Spinal cord (tissue), 10 donors: ENCODE data around the gene DNAJC1. TPM values are rescaled to one million over a fixed set of nuclear protein-coding genes. Genes with fewer than 3 reads are reported as not detected.

Source experiments
- DNase-seq, 6 donors: peaks; one replicate each; pipeline versions ENCODE4 v3.0.0 to v3.0.0-alpha.2; 2013 to 2015; ENCODE audit warnings: low spot score in 6 of 6, low read depth in 4 of 6
- H3K27ac ChIP-seq: one replicate; pipeline ENCODE4 v1.5.1; 2013; ENCODE audit warnings: low read depth, low read length, control low read depth
- H3K27me3 ChIP-seq: one replicate; pipeline ENCODE4 v1.6.1; 2013; ENCODE audit warnings: low read length; ENCODE audit not compliant: control insufficient read depth, insufficient read depth
- H3K36me3 ChIP-seq: one replicate; pipeline ENCODE4 v1.6.1; 2013; ENCODE audit warnings: low read length; ENCODE audit not compliant: control insufficient read depth, insufficient read depth
- H3K4me1 ChIP-seq: one replicate; pipeline ENCODE4 v1.6.1; 2013; ENCODE audit warnings: low read length; ENCODE audit not compliant: control insufficient read depth, insufficient read depth
- H3K4me3 ChIP-seq: one replicate; pipeline ENCODE4 v1.5.1; 2013; ENCODE audit warnings: low read depth, low read length, control low read depth
- H3K9me3 ChIP-seq: one replicate; pipeline ENCODE4 v1.6.1; 2013; ENCODE audit warnings: low read length; ENCODE audit not compliant: control insufficient read depth, insufficient read depth
- WGBS: methylation state at CpG from one replicate; pipeline ENCODE4 v1.1.5; 2013; ENCODE audit warnings: missing lambda C conversion rate; ENCODE audit not compliant: insufficient coverage; 5-methylcytosine and 5-hydroxymethylcytosine counted together
- polyA plus RNA-seq, 2 donors: library from polyadenylated mRNA; unstranded; fragments of 120-200 nt; gene quantifications; one replicate each; pipeline ENCODE4 v1.2.1, GENCODE V29; 2013; ENCODE audit not compliant: insufficient read length in 2 of 2
- total RNA-seq, 2 donors: library from RNA; depleted of rRNA in 1 of 2; stranded (reverse); fragments of 120-200 nt in 1 of 2; fragments of >200 nt in 1 of 2; gene quantifications; one replicate each; pipeline versions ENCODE4 v1.2.3 to v1.2.4, GENCODE V29; 2013 to 2014
- donor health status: healthy.

DNAJC1 gene
- total and polyA plus RNA-seq, 4 donors = 15.6 to 39.0 (median 19.6) TPM

DNA sequence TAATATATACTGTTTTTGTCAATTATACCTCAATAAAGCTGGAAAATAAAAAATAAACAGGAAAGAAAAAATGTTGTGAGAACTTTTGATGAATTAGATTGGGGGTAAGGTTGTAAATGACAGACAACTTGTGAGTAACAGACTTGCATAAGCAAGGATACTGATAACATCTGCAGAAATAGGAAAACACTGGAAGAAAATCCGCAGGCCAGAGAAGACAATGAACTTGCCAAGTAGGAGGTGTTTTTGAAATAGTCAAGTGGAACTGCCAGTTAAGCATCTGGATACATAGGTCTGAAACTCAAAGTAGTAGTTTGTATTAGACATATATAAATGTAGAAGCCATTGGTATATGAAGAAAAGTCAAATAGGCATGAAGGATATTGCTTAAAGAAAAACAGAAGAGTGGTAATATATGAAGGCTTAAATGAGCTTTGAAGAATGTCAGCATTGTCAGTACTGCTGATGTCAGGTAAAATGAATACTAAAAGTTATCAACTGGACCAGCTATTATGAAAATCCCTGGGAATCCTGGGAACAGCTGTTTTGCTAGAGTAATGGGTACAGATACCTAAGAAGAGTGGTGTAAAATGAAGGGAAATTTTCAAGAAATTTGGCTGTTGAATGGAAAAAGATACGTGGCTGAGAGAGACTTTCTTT is 58.7 kb downstream of the DNAJC1 start:
- Histone ChIP-seq H3K4me3 (no peak overlapping the region), H3K27me3 (no peaks in the 10 kb centered on the region), H3K9me3 (no peaks in the 10 kb centered on the region), H3K36me3 (no peaks in the 10 kb centered on the region), H3K27ac (no peak overlapping the region), H3K4me1 (no peaks in the 10 kb centered on the region)
- DNase-seq = no peak
- 78% methylated on average over 1 of the region's 2 CpGs for WGBS

DNA sequence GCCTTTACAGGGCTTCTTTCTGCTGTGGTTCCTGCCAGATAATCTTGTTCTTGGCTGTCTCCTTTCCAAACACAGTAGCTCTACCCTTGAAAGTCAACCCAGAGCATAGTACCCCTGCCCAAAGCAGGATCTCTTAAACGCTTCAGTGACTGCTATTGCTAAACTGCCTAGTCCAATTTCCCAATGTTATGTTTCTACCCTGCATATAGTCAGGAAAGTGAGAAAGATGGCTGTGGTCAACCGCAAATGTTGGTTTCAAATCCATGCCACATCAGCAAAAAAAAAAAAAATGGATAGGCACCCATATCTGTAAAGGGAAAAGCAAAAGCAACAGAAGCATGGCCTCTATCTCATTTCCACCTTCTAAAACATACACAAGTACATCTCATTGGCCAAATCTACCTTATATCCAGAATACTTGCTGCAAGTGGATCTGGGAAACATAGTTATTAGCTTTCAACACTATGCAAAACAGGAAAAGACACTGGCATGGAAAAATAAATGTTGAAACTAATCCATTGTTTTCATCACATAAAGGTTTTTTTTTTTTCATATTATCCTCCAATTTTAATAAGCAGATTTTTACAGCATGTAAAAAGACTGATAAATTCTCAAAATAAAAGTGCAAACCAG is 59.8 kb downstream of the DNAJC1 start:
- Histone ChIP-seq H3K27me3 (no peaks in the 10 kb centered on the region), H3K4me1 (no peaks in the 10 kb centered on the region), H3K36me3 (no peaks in the 10 kb centered on the region), H3K4me3 (no peak overlapping the region), H3K9me3 (no peaks in the 10 kb centered on the region), H3K27ac (no peak overlapping the region)
- WGBS = 80% methylated on average over 1 of the region's 2 CpGs
- DNase-seq = no peak

DNA sequence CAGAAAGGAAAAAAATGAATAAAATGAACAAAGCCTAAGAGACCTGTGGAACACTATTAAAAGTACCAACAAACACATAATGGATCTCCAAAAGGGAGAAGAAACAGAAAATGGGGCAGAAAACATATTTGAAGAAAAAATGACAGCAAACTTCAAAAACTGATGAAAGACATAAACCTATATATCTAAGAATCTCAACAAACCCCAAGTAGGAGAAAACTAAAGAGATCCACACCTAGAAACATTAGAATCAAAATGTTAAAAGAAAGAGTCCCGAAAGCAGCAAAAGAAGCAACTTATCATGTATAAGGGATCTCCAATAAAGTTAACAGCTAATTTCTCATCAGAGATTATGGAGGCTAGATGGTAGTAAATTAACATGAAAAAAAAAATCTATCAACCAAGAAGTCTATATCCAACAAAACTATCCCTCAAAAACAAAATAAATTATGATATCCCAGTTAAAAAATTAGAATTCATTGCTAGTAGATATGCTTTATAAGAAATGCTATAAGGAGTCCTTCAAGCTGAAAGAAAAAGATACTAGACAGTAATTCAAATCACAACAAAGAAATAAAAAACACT is 68.0 kb downstream of the DNAJC1 start:
- Histone ChIP-seq H3K9me3 (peaks cover 11% of the 10 kb centered on the region), H3K36me3 (no peaks in the 10 kb centered on the region), H3K4me3 (no peak overlapping the region), H3K4me1 (no peaks in the 10 kb centered on the region), H3K27ac (no peak overlapping the region), H3K27me3 (no peaks in the 10 kb centered on the region)
- no peak for DNase-seq
- no CpG with 5 or more reads among the region's 1 CpG for WGBS

DNA sequence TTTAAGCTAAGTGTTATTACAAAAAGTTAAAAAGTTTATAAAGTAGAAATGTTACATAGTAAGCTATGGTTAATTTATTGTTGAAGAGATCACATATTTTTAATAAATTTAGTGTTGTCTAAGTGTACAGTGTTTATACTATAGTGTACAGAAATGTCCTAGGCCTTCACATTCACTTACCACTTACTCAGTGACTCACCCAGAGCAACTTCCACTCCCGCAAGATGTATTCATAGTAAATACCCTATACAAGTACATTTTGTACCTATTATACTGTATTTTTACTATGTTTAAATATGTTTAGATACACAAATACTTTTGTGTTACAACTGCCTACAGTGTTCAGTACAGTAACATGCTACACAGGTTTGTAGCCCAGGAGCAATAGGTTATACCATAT is 69.2 kb downstream of the DNAJC1 start:
- no CpG with 5 or more reads among the region's 1 CpG for WGBS
- no peak for DNase-seq
- Histone ChIP-seq H3K27ac (no peak overlapping the region), H3K27me3 (no peaks in the 10 kb centered on the region), H3K4me3 (no peak overlapping the region), H3K4me1 (no peaks in the 10 kb centered on the region), H3K36me3 (no peaks in the 10 kb centered on the region), H3K9me3 (peaks cover 11% of the 10 kb centered on the region)

DNA sequence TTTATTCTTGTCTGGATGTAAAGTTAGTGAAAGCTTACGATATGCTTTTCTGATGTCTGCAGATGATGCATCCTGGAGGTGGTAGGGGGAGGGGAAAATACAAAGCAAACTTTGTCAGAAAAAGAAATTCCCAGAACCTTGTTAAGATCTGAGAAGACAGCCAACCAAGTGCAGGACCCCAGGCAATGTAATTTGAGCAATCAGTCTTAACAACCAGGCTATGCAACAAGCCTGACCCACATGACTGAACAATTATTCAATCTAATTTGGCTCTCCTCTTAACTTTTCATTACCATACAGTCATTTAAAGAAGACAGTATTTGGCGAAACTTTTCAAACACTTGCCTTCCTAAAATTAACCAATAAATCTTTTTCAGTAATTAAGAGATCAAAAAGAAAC is 74.5 kb downstream of the DNAJC1 start:
- Histone ChIP-seq H3K9me3 (no peaks in the 10 kb centered on the region), H3K4me1 (no peaks in the 10 kb centered on the region), H3K36me3 (no peaks in the 10 kb centered on the region), H3K27me3 (no peaks in the 10 kb centered on the region), H3K27ac (peak overlapping the region; percentile 33), H3K4me3 (no peak overlapping the region)
- WGBS = 83% methylated on average over 1 of the region's 2 CpGs
- peak in 1 of 6 donors; percentile 46 for DNase-seq

DNA sequence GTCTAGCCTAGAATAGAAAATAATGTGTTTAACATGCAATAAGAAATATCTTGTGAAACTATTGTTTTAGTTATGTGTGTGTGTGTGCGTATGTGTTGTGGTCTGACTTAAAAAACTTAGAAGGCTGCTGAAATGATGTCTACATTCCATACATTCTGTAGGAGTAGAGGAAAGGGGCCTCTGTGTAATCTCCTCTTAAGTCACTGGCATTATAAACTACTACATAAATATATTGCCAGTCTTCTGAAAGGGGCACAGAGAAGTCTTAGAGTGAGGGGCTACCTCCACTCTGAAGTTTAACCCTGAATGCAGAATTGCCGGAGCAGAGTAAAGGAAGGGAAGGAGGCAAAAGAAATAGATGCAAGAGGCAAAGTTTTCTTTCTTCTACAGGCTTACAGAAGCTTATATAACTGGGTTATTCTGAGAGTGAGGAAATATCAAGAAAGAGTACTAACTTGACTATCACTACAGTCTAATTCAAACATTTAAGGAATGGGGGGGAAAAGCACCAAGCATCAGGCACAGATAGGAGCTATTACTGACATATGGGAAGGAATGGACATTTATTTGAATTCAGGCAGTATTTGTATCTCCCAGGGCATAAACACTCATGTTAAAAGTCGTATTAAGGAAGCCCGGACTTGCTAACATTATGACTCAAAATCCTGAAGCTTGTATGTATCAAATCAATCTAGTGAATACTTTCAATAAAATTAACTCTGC is 75.7 kb downstream of the DNAJC1 start:
- no peak overlapping the region for H3K4me3 ChIP-seq
- 100% methylated on average over 2 of the region's 4 CpGs for WGBS
- H3K27ac ChIP-seq = peak overlapping the region; percentile 36
- no peaks in the 10 kb centered on the region for H3K4me1 ChIP-seq
- H3K27me3 ChIP-seq = no peaks in the 10 kb centered on the region
- no peaks in the 10 kb centered on the region for H3K9me3 ChIP-seq
- no peaks in the 10 kb centered on the region for H3K36me3 ChIP-seq
- DNase-seq = no peak

DNA sequence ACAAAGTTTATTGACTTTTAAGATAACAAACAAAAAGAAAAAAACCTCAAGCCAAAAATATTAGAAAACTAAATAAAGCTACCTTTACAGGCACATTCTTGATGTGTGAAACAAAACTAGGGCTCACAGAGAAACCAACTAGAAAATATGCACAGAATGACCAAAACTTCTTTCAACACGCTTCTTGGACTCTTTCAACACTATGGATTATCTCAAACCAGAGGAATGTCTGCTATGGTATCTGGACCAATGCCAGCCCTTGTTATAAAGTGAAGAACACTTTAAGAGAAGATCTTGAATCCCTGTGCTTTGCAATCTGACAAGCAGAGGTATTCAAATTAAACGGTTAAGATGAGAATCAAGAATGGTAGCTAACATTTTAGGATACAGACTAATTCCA is 76.6 kb downstream of the DNAJC1 start:
- DNase-seq = peak in 1 of 6 donors; percentile 52
- Histone ChIP-seq H3K36me3 (no peaks in the 10 kb centered on the region), H3K27ac (peak overlapping the region; percentile 36), H3K4me1 (no peaks in the 10 kb centered on the region), H3K4me3 (no peak overlapping the region), H3K27me3 (no peaks in the 10 kb centered on the region), H3K9me3 (no peaks in the 10 kb centered on the region)
- WGBS = no CpG with 5 or more reads among the region's 2 CpGs

DNA sequence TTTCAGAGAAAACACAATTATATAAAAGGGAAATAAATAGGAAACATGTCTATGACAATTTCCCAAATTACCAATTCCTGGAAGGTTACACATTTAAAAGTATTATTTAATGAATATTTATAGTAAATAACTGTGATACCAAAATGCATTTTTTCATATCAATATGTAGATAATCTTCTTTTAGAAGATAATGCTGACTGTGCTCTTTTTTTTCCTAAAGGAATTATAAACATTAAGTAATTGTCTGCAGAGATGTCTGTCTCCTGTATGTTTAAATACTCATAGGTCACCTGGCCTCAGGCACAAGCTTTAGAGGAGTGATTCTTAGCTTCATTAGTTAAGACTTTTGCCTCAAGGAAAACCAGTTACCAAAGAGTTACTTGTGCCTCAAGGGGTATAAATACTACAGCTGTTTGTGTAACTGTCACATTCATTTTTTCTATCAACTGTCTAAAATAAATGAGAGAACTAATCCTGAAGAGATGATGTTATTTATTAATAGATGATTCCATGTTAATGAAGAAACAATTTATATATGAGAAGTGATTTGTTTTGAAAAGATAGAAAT is 77.1 kb downstream of the DNAJC1 start:
- Histone ChIP-seq H3K9me3 (no peaks in the 10 kb centered on the region), H3K36me3 (no peaks in the 10 kb centered on the region), H3K27me3 (no peaks in the 10 kb centered on the region), H3K4me1 (no peaks in the 10 kb centered on the region), H3K27ac (peak overlapping the region; percentile 22), H3K4me3 (no peak overlapping the region)
- no peak for DNase-seq

DNA sequence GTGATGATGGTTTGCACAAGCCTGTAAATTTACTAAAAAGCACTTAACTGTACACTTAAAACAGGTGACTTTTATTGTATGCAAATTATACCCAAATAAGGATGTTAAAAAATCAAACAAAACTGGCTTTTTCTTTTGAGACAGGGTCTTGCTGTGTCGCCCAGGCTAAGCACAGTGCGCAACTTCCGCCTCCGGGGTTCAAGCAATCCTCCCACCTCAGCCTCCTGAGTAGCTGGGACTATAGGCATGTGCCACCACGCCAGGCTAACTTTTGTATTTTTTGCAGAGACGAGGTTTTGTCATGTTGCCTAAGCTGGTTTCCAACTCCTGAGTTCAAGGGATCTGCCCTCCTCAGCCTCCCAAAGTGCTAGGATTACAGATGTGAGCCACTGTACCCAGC is 77.7 kb downstream of the DNAJC1 start:
- no peak for DNase-seq
- no peak overlapping the region for H3K27ac ChIP-seq
- H3K9me3 ChIP-seq = no peaks in the 10 kb centered on the region
- no peaks in the 10 kb centered on the region for H3K4me1 ChIP-seq
- no peaks in the 10 kb centered on the region for H3K27me3 ChIP-seq
- no peaks in the 10 kb centered on the region for H3K36me3 ChIP-seq
- H3K4me3 ChIP-seq = no peak overlapping the region
- WGBS = 95% methylated on average over 6 of the region's 6 CpGs
